Amniotic stem cell (primary cell): ENCODE measurements around the gene SLIT3.

ENCODE experiments used
- DNase-seq: peaks from one replicate; lab custom pipeline; 2025; lab: John Stamatoyannopoulos, UW

SLIT3 gene

GRCh38 chr5:169299191-169299662 lies 1.7 kb downstream of the SLIT3 start:
- DNase-seq = no peak

- DNase-seq = no peak
These were observed 2.7 kb downstream of the SLIT3 start for GRCh38 chr5:169298193-169298592.

GRCh38 chr5:169296419-169297143 lies 4.4 kb downstream of the SLIT3 start:
- no peak for DNase-seq

GRCh38 chr5:169295306-169295705 lies 5.6 kb downstream of the SLIT3 start:
- DNase-seq = no peak

- DNase-seq = no peak
These were observed 6.3 kb downstream of the SLIT3 start for GRCh38 chr5:169294621-169295020.

- no peak for DNase-seq
These were observed 9.1 kb downstream of the SLIT3 start for GRCh38 chr5:169291877-169292276.

- no peak for DNase-seq
These were observed 10.0 kb downstream of the SLIT3 start for GRCh38 chr5:169290895-169291294.

GRCh38 chr5:169289520-169289919 lies 11.4 kb downstream of the SLIT3 start:
- no peak for DNase-seq

GRCh38 chr5:169288066-169288930 lies 12.6 kb downstream of the SLIT3 start:
- no peak for DNase-seq

GRCh38 chr5:169287529-169287928 lies 13.4 kb downstream of the SLIT3 start:
- DNase-seq = no peak

- no peak for DNase-seq
These were observed 14.2 kb downstream of the SLIT3 start for GRCh38 chr5:169286572-169287300.

- no peak for DNase-seq
These were observed 17.1 kb downstream of the SLIT3 start for GRCh38 chr5:169283887-169284286.

- DNase-seq = no peak
These were observed 19.3 kb downstream of the SLIT3 start for GRCh38 chr5:169281625-169282024.

GRCh38 chr5:169280696-169281095 lies 20.2 kb downstream of the SLIT3 start:
- no peak for DNase-seq

GRCh38 chr5:169280286-169280685 lies 20.7 kb downstream of the SLIT3 start:
- DNase-seq = no peak

GRCh38 chr5:169279125-169279524 lies 21.8 kb downstream of the SLIT3 start:
- no peak for DNase-seq

GRCh38 chr5:169273881-169274280 lies 27.1 kb downstream of the SLIT3 start:
- no peak for DNase-seq

- DNase-seq = no peak
These were observed 27.5 kb downstream of the SLIT3 start for GRCh38 chr5:169273451-169273850.

GRCh38 chr5:169272731-169273427 lies 28.1 kb downstream of the SLIT3 start:
- no peak for DNase-seq

GRCh38 chr5:169272111-169272510 lies 28.8 kb downstream of the SLIT3 start:
- no peak for DNase-seq

- DNase-seq = no peak
These were observed 30.1 kb downstream of the SLIT3 start for GRCh38 chr5:169270827-169271226.

- no peak for DNase-seq
These were observed 32.9 kb downstream of the SLIT3 start for GRCh38 chr5:169268019-169268418.
